HG03135 (cell line): ENCODE results near the gene ALK.
"Not testable (repeated sequence)": the region's sequence is repeated elsewhere in the genome, so short reads cannot be mapped to it uniquely, and the experiment has no call there.

Experiments used
- ATAC-seq: cut with Tn5 transposase; IDR thresholded peaks from one replicate; pipeline ENCODE4 v1.9.1; 2021; ENCODE audit warnings: mild to moderate bottlenecking, moderate library complexity; ENCODE audit not compliant: unreplicated experiment

Gene ALK

GRCh38 chr2:29263886-29264285, 657.5 kb downstream of the ALK start:
- no peak for ATAC-seq

DNA sequence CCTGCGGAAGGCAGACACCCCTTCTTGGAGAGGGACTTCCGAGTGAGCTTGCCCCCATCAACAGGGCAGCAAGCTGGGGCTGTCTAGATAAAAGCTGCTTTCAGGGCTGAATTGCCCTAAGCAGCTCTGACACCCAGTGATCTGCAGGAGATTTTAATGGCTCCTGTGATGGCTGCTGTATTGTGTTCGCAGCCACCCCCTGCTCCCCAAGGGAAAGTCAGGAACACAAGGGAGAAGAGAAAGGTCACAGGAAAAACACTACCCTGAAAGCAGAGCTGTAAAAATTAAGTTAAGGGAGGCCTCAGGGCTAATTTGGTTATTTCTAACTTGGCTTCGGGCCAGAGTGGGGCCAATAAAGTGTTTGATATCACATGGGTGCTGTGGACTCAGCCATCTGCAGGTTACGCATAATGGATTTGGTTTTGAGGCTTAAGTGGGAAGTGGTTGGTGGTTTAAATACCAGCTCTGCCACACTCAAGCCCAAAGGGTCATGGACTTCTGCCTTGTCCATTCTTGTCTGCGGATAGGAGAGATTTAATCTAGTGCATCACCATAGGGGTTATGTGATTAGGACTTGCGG, 658.6 kb downstream of the ALK start:
- no peak for ATAC-seq

- no peak for ATAC-seq
Measured at GRCh38 chr2:29261003-29261402, 660.4 kb downstream of the ALK start.

- no peak for ATAC-seq
Measured at GRCh38 chr2:29260142-29260772, 661.1 kb downstream of the ALK start.

GRCh38 chr2:29259221-29259620, 662.2 kb downstream of the ALK start:
- no peak for ATAC-seq

DNA sequence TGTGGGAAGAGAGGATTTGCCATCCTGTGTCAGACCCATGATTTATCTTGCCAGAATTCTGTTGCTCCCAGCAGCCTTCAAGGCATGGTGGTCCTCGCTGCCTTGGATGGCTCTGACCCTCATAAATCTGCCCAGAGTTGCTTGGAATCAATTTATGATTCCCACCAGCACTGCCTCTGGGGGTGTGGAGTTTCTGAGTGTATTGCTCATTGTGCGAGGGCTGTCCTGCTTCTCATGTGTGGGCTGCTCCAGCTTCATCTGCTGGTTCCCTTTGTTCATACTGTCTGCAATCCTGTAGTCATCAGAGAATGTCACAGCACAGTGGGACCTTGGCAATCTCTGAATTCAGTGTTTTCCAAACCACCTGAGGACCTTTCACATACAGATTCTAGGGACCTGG, 666.4 kb downstream of the ALK start:
- no peak for ATAC-seq

- ATAC-seq, result not testable (repeated sequence)
Measured at GRCh38 chr2:29253495-29254275, 667.7 kb downstream of the ALK start.

GRCh38 chr2:29253026-29253425, 668.4 kb downstream of the ALK start:
- no peak for ATAC-seq

DNA sequence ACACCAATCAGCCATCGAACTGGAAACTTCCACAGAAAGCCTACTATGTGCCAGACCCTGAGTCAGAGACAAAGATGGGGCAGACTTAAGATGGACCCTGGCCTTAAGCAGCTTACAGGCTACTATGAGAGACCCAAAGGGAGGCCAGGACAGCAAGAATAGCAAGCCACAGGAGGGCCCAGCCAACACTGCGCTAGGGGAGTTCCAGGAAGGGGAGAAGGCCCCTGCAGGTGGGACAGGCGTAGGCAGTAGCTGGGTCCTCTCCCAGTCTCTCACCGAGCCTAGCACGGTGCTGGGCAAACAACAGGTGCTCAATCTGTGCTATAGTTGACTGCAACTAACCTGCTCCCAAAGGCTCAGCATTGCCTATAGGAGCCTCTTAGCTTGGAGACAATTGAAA, 670.0 kb downstream of the ALK start:
- ATAC-seq, result no peak

DNA sequence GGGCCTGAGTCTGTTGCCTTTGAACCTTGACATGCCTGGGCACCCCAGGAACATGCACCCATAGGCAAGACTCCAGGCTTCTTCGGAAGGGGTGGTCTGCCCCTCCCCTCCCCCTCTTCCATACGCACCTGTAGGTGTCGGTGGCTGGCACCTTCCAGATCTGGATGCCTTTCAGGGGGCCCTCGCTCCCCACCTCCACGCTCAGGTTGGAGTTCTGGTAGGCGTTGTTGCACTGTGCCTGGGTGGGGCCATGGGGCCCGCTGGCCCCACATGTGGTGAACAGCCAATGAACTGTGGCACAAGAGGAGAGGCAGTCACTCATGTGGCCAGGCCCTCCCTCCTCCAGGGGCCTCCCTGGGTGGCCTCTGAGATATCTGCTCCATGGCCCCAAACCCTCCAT, 670.4 kb downstream of the ALK start:
- ATAC-seq, result no peak

DNA sequence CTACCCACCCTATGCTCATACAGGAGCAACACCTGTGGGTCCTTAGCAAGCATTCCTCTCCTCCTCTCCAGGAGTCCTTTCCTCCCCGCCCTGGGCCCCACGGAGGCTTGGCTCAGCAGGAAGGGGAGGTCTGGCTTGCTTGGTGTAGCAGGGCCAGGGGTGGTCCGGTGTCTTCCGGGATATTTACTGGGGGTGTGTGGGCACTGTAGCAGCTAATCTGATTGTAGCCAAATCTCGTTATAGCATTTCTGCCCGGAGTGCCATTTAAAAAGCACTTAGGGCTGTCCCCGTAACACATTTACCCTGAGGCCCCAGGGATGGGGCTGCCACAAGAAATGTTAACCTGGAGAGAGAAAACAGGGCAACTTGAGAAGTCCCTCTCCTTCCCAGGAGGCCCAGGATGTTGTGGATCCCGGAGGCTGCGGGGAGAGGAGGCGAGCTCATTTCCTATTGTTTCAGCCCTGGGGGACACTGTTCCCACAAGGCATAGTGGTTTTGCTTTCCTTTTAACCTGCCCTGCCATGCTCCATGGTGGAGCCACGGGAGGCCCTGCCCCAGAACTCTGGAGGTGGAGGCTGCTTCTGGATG, 671.6 kb downstream of the ALK start:
- no peak for ATAC-seq

DNA sequence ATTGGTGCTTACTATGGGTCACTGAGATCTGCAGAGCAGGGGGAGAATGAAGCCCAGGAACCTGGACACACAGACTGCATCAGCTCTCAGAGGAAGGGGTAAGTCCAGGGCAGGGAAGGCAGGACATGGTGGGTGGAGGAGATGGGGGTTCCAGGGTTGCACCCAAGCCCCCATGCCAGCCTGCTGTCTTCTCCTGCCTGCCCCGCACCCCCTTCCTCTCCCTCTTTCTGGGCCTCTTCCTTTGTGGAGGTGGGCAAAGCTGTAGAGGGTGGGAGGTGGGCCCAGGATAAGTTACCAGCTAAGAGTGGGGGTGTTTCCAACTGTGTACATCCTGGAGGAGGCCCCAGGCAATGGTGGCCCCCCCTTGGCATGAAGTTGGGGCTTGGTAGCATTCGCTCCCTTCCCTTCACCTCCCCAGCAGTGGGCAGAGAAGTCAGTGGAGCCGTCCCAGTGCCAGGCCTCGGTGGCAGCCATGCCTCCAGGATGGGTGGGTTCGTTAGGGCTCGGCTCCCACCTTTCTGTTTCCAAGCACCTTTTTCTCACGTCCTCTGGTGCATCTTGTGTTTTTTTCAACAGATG, 674.0 kb downstream of the ALK start:
- no peak for ATAC-seq

- ATAC-seq, result no peak
Measured at GRCh38 chr2:29246383-29247300, 674.7 kb downstream of the ALK start.

- no peak for ATAC-seq
Measured at GRCh38 chr2:29245742-29246382, 675.5 kb downstream of the ALK start.

DNA sequence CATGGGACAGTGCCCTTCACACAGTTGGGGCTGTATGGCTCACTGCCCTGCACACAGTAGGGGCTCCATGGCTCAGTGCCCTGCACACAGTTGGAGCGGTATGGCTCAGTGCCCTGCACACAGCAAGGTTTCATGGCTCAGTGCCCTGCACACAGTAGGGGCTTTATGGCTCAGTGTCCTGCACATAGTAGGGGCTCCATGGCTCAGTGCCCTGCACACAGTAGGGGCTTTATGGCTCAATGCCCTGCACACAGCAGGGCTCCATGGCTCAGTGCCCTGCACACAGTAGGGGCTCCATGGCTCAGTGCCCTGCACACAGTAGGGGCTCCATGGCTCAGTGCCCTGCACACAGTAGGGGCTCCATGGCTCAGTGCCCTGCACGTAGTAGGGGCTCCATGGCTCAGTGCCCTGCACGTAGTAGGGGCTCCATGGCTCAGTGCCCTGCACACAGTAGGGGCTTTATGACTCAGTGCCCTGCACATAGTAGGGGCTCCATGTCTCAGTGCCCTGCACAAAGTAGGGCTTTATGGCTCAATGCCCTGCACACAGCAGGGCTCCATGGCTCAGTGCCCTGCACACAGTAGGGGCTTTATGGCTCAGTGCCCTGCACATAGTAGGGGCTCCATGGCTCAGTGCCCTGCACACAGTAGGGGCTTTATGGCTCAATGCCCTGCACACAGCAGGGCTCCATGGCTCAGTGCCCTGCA, 676.2 kb downstream of the ALK start:
- not testable (repeated sequence) for ATAC-seq

DNA sequence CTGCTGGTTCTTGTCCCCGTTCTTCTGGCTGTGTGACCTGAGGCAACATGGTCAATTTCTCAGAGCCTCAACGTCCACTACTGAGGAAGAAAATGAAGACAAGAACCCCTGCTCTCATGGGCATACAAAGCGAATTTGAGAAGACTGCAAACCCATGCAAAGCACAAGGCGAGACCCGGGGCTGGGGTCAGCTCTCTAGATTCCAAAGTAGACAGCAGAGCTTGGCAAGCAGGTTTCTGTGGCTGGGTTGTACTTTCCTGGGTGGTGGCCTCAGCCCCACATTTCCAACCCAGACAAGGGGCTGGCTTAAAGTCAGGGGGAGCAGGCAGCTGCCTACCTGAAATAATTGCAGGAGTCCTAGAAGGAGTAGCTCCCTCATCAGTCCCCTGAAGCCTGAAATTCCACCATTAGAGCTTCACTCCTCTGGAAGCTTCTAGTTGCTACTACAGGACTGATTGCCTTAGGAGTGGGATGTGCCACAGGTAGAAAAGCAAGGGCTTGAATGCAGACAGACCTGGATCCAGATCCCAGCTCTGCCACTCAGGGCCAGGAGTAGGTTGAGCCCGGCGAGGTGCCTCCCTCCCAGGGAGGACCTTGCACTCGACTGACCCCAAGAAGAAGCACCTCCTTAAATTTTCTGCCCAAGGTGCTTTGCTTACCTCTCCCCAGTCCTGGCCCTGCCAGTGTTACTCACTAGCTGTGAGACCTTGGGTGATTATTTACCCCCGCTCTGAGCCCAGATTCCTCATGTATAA, 678.6 kb downstream of the ALK start:
- no peak for ATAC-seq

DNA sequence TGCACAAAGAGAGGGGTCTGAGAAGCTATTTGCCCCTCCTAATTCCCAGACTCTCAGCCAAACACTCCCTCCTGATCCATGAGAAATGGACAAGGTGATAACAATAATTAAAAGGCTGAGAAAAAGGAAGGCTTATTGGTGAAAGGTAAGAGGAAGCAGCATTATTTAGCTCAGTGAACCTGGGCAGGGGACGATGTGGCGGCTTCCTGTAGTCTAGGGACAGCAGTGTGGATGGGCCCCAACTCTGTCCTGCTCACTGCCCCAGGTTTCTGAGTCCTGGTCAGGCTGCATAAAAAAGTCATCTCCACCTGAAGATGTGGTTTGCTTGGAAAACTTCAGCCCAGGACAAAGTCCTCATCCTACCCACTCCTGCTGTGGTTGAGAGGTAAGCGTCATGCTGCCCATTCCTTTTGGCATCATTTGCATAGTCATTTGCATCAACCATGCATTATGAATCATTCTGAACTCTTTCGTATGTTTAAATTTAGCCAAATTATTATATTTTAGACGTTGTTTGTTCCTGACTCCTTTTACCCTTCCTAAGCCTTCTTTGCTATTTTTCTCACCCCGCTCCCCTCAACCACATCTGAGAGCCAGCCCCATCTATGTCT, 679.3 kb downstream of the ALK start:
- no peak for ATAC-seq

GRCh38 chr2:29241341-29241740, 680.0 kb downstream of the ALK start:
- no peak for ATAC-seq
